Measurements from ENCODE around the gene HDAC9. TPM values are rescaled to one million over a fixed set of nuclear protein-coding genes. Genes with fewer than 3 reads are reported as not detected.

The HDAC9 gene
- 10 to 100 TPM; 16.0 to 22.4 TPM for total RNA-seq
- long read RNA-seq, partial matches to known transcripts: 3 of 7 reads
- long read RNA-seq, other reads (novel, unspliced or antisense): 4 of 7 reads

- intact Hi-C loops (cut with DNase I): loop anchor here in 1 of 2 donors (10.0 kb wide), 1 partner anchor 141 kb away; no protein-coding TSS in a partner anchor
- peak; percentile 84 to 94 for ATAC-seq
- DNase-seq: peak; percentile 29
These were observed at the start of gene HDAC9 for GRCh38 chr7:18495412-18496340. Gene HDAC9 (plus strand): TSS chr7:18495749. CDS start chr7:18496303, 554 bp downstream.

GRCh38 chr7:18445916-18446520, 49.5 kb upstream of the HDAC9 start:
- no peak for ATAC-seq
- no peak for DNase-seq
- intact Hi-C loops (cut with DNase I): no loop called here

- intact Hi-C loops (cut with DNase I): no loop called here
- ATAC-seq (no peak), DNase-seq (no peak)
These were observed 45.5 kb upstream of the HDAC9 start for GRCh38 chr7:18450019-18450418.

- ATAC-seq (no peak), DNase-seq (no peak)
- intact Hi-C loops (cut with DNase I): no loop called here
These were observed 39.9 kb upstream of the HDAC9 start for GRCh38 chr7:18455606-18456005.

GRCh38 chr7:18457832-18458231, 37.7 kb upstream of the HDAC9 start:
- intact Hi-C loops (cut with DNase I): no loop called here
- no peak for DNase-seq
- peak; percentile 54 to 63 for ATAC-seq

- intact Hi-C loops (cut with DNase I): no loop called here
- DNase-seq (no peak), ATAC-seq (peak; percentile 47 to 70)
These were observed 36.7 kb upstream of the HDAC9 start for GRCh38 chr7:18458830-18459229.

- intact Hi-C loops (cut with DNase I): no loop called here
- DNase-seq (no peak), ATAC-seq (no peak)
These were observed 35.9 kb upstream of the HDAC9 start for GRCh38 chr7:18459484-18460245.

- DNase-seq: no peak
- ATAC-seq: no peak
- intact Hi-C loops (cut with DNase I): no loop called here
These were observed 33.6 kb upstream of the HDAC9 start for GRCh38 chr7:18461785-18462467.

- intact Hi-C loops (cut with DNase I): no loop called here
- no peak for ATAC-seq
- no peak for DNase-seq
These were observed 30.7 kb upstream of the HDAC9 start for GRCh38 chr7:18464830-18465229.

GRCh38 chr7:18467011-18467410, 28.5 kb upstream of the HDAC9 start:
- no peak for ATAC-seq
- no peak for DNase-seq
- intact Hi-C loops (cut with DNase I): no loop called here

- ATAC-seq (no peak), DNase-seq (no peak)
- intact Hi-C loops (cut with DNase I): no loop called here
These were observed 26.8 kb upstream of the HDAC9 start for GRCh38 chr7:18468795-18469194.

GRCh38 chr7:18469316-18469715, 26.2 kb upstream of the HDAC9 start:
- intact Hi-C loops (cut with DNase I): no loop called here
- ATAC-seq: no peak
- no peak for DNase-seq

- ATAC-seq (no peak), DNase-seq (no peak)
- intact Hi-C loops (cut with DNase I): no loop called here
These were observed 23.9 kb upstream of the HDAC9 start for GRCh38 chr7:18471476-18472160.

- no peak for ATAC-seq
- intact Hi-C loops (cut with DNase I): no loop called here
- no peak for DNase-seq
These were observed 23.4 kb upstream of the HDAC9 start for GRCh38 chr7:18472161-18472483.

GRCh38 chr7:18473119-18473518, 22.4 kb upstream of the HDAC9 start:
- ATAC-seq (no peak), DNase-seq (no peak)
- intact Hi-C loops (cut with DNase I): no loop called here

GRCh38 chr7:18474944-18475343, 20.6 kb upstream of the HDAC9 start:
- ATAC-seq (no peak), DNase-seq (no peak)
- intact Hi-C loops (cut with DNase I): no loop called here

GRCh38 chr7:18475488-18475887, 20.1 kb upstream of the HDAC9 start:
- intact Hi-C loops (cut with DNase I): no loop called here
- no peak for DNase-seq
- ATAC-seq: no peak

- intact Hi-C loops (cut with DNase I): no loop called here
- DNase-seq (no peak), ATAC-seq (no peak)
These were observed 13.8 kb upstream of the HDAC9 start for GRCh38 chr7:18481776-18482175.

- DNase-seq (no peak), ATAC-seq (no peak)
- intact Hi-C loops (cut with DNase I): no loop called here
These were observed 7.5 kb upstream of the HDAC9 start for GRCh38 chr7:18488049-18488448.

All from left cardiac atrium (tissue), 4 donors.